Sigmoid colon (tissue), 7 donors: Measurements from ENCODE around the gene ST6GALNAC4. TPM values are rescaled to one million over a fixed set of nuclear protein-coding genes. Genes with fewer than 3 reads are reported as not detected.

Experiments
- DNase-seq: peaks from one replicate; pipeline ENCODE4 v3.0.0-alpha.2; 2019
- H3K27ac ChIP-seq, 4 donors: fragments of 200-600 bp; sonication (generic); one replicate each; pipeline ENCODE4 v1.5.1; 2016 to 2019; ENCODE audit warnings: mild to moderate bottlenecking in 1 of 4
- H3K27me3 ChIP-seq, 3 donors: fragments of 200-600 bp; sonication (generic); one replicate each; pipeline ENCODE4 v1.5.1; 2019; ENCODE audit warnings: mild to moderate bottlenecking in 1 of 3
- H3K36me3 ChIP-seq, 4 donors: fragments of 200-600 bp; sonication (generic); one replicate each; pipeline ENCODE4 v1.5.1; 2016 to 2019
- H3K4me1 ChIP-seq, 4 donors: fragments of 200-600 bp; sonication (generic); one replicate each; pipeline ENCODE4 v1.5.1; 2017 to 2019
- H3K4me3 ChIP-seq, 4 donors: fragments of 200-600 bp; sonication (generic); one replicate each; pipeline ENCODE4 v1.5.1; 2017 to 2019; ENCODE audit warnings: mild to moderate bottlenecking in 2 of 4, moderate library complexity in 1 of 4
- H3K9me3 ChIP-seq, 4 donors: fragments of 200-600 bp in 3 of 4; sonication (generic) in 3 of 4; one replicate each; pipeline versions ENCODE4 v1.5.1 to v1.6.1; 2013 to 2019
- EP300 ChIP-seq, 4 donors: sonication (generic); formaldehyde crosslinking; IDR thresholded peaks; one replicate each; pipeline ENCODE4 v1.6.1; 2017; ENCODE audit warnings: antibody characterized with exemption in 4 of 4
- POLR2A ChIP-seq, 2 donors: fragments of 450-650 bp; IDR thresholded peaks; one replicate each; pipeline ENCODE4 v1.6.1; 2016; ENCODE audit warnings: antibody characterized with exemption in 2 of 2, mild to moderate bottlenecking in 2 of 2, moderate library complexity in 2 of 2
- POLR2AphosphoS5 ChIP-seq, 4 donors: sonication (generic); formaldehyde crosslinking; IDR thresholded peaks; one replicate each; pipeline ENCODE4 v1.6.1; 2017; ENCODE audit warnings: antibody characterized with exemption in 4 of 4
- WGBS, 2 donors: extraction: QIAGEN DNeasy Blood & Tissue Kit; methylation state at CpG; one replicate each; pipeline ENCODE4 v1.1.7; 2013; 5-methylcytosine and 5-hydroxymethylcytosine counted together
- intact Hi-C: fragments of 100-400 bp; cut with DNase I; formaldehyde crosslinking; loops from one replicate; pipeline ENCODE4 v1.15.1; 2023
- polyA plus RNA-seq, 3 donors: library from polyadenylated mRNA; stranded (reverse); fragments of 200-250 nt; gene quantifications; one replicate each; pipeline ENCODE4 v1.2.3, GENCODE V29; 2013
- total RNA-seq, 4 donors: library from RNA; depleted of rRNA; stranded (reverse); fragments of >200 nt; gene quantifications; one replicate each; pipeline ENCODE4 v1.1.0, GENCODE V29; 2016
- TF ChIP-seq, protein P1 (sequence below), 4 experiments: fragments of 450-650 bp in 3 of 4; fragments of 200-600 bp in 1 of 4; IDR thresholded peaks; one replicate each; pipeline ENCODE4 v1.5.1; 2016 to 2019; ENCODE audit warnings: antibody characterized with exemption in 4 of 4, mild to moderate bottlenecking in 3 of 4, moderate library complexity in 2 of 4
- donor health status: healthy with polysubstance abuse.
- donor health status: Bipolar disorder and iron deficiency.
- donor health status: healthy.

Gene ST6GALNAC4
- total and polyA plus RNA-seq, 7 donors = 22.8 to 51.1 (median 27.0) TPM

DNA sequence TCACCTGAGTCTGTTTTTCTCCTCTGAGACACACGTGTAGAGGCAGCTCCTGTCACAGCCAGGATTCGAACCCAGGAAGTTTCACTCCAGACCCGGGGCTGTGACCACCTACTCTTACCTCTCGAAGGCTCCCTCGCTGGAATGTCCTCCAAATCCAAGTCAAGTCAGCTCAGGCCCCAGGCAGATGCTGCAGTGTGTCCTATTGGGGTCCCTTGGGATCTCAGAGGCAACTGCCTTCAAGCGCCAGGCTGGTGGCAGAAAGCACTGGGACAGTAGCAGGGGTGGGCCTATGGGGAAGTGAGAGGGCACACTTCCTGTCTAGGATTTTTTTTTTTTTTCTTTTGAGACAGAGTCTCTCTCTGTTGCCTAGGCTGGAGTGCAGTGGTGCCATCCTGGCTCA lies 762 bp upstream of the ST6GALNAC4 start:
- no peaks in the 10 kb centered on the region for H3K9me3 ChIP-seq
- H3K4me1 ChIP-seq = peaks cover 0 to 57% (median 52%) of the 10 kb centered on the region in 4 donors
- peak overlapping the region in 2 of 4 donors; percentile 64 to 68 for H3K4me3 ChIP-seq
- H3K27ac ChIP-seq = peak overlapping the region; percentile 72 to 81 (median 78)
- TF ChIP-seq EP300 (IDR thresholded peaks at IDR 0.05) (no peak), POLR2AphosphoS5 (IDR thresholded peaks at IDR 0.05) (no peak), POLR2A (IDR thresholded peaks at IDR 0.05) (no peak)
- TF ChIP-seq, protein P1, sequence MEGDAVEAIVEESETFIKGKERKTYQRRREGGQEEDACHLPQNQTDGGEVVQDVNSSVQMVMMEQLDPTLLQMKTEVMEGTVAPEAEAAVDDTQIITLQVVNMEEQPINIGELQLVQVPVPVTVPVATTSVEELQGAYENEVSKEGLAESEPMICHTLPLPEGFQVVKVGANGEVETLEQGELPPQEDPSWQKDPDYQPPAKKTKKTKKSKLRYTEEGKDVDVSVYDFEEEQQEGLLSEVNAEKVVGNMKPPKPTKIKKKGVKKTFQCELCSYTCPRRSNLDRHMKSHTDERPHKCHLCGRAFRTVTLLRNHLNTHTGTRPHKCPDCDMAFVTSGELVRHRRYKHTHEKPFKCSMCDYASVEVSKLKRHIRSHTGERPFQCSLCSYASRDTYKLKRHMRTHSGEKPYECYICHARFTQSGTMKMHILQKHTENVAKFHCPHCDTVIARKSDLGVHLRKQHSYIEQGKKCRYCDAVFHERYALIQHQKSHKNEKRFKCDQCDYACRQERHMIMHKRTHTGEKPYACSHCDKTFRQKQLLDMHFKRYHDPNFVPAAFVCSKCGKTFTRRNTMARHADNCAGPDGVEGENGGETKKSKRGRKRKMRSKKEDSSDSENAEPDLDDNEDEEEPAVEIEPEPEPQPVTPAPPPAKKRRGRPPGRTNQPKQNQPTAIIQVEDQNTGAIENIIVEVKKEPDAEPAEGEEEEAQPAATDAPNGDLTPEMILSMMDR (IDR thresholded peaks at IDR 0.05) = no peak
- no peaks in the 10 kb centered on the region for H3K27me3 ChIP-seq
- DNase-seq = no peak
- peaks cover 0 to 2% (median 0%) of the 10 kb centered on the region in 4 donors for H3K36me3 ChIP-seq
- 54 to 60% methylated on average over 6 of the region's 6 CpGs for WGBS, 2 donors
- intact Hi-C loops = loop anchor here (2.0 to 5.0 kb wide), 6 partner anchors 19 to 329 kb away; partner anchors contain the start of genes AK1, CDK9, FPGS and ST6GALNAC6

DNA sequence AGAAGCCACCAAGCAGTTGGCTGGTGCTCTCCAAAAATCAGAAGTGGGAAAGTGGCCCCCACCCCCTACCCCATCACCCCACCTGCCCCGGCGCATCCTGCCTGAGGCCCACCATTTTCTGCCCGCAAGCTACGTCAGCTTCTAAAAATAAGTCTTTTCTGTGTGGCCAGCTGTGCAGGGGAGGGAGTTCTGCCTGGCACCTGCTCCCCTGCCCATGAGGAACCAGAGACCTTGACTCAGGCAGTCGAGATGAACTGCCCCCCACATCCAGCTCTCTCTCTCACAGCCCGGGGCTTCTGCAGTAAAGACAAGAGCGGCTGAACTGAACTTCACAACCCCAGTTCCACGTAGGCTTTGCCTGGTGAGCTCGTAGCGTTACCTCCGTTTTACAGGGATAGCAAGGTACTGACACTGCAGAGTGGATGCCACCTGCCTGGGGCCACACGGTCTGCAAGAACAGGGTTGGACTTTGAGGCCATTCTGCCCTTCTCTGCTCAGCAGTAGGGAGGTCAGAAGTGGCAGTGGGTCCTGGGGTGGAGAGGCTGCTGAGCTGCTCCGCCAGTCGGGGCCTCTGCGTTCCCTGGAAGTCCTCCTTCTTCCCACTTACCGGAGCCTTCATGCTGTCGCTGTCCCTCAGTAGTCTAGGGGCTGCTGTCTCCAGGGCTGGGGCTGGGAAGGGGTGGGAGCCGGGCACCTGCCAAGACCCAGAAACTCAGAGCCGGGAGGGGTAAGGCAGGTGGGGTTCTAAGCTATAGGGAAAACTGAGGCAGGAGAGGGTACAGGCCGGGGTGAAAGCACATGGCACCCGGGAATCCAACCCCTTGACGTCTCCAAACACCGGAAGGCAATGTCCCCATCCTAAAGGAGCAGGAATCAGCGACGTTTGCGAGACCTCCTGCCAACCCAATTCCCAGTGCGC lies 781 bp downstream of the ST6GALNAC4 start:
- no peaks in the 10 kb centered on the region for H3K9me3 ChIP-seq
- H3K27ac ChIP-seq = peak overlapping the region; percentile 72 to 81 (median 78)
- peaks cover 0 to 17% (median 7%) of the 10 kb centered on the region in 4 donors for H3K36me3 ChIP-seq
- WGBS, 2 donors = 27 to 37% methylated on average over 27 of the region's 27 CpGs
- H3K27me3 ChIP-seq = no peaks in the 10 kb centered on the region
- intact Hi-C loops = loop anchor here (2.0 to 5.0 kb wide), 5 partner anchors 17 to 181 kb away; partner anchors contain the start of genes AK1, CDK9, FPGS and ST6GALNAC6
- TF ChIP-seq POLR2A (IDR thresholded peaks at IDR 0.05) = no peak
- H3K4me1 ChIP-seq = peaks cover 0 to 46% (median 44%) of the 10 kb centered on the region in 4 donors
- H3K4me3 ChIP-seq = peak overlapping the region; percentile 51 to 68 (median 66)
- no peak for DNase-seq

DNA sequence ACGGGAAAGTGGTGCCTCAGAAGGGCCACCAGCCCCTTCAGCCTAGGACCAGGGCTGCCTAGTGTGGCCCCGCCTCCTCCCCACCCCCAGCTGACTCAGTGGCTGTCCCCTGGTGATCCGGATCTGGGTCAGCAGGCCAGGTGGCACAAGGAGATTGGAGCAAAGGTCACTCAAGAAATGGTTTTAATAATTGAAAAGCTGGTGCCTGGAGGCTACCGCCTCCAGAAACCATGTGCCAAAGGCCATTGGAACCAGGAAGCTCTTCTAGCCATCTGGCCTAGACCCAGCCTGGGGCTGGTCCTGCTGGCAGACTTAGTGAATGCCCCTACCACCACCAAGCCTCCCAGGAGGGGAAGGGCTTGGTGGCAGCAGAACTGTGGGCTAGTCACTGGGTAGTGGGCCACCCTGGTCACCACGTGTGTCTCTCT lies 1.5 kb downstream of the ST6GALNAC4 start:
- WGBS, 2 donors = 44 to 65% methylated on average over 5 of the region's 5 CpGs
- intact Hi-C loops = loop anchor here (5.0 kb wide), 3 partner anchors 38 to 128 kb away; partner anchors contain the start of genes AK1, CDK9 and FPGS
- H3K9me3 ChIP-seq = no peaks in the 10 kb centered on the region
- TF ChIP-seq POLR2A (IDR thresholded peaks at IDR 0.05) = no peak
- TF ChIP-seq, protein P1 (IDR thresholded peaks at IDR 0.05) = no peak
- no peak for TF ChIP-seq POLR2AphosphoS5 (IDR thresholded peaks at IDR 0.05)
- no peak for TF ChIP-seq EP300 (IDR thresholded peaks at IDR 0.05)
- H3K4me3 ChIP-seq = no peak overlapping the region
- H3K27me3 ChIP-seq = no peaks in the 10 kb centered on the region
- H3K27ac ChIP-seq = peak overlapping the region in 1 of 4 donors; percentile 80
- peaks cover 0 to 24% (median 11%) of the 10 kb centered on the region in 4 donors for H3K36me3 ChIP-seq
- peaks cover 0 to 45% (median 43%) of the 10 kb centered on the region in 4 donors for H3K4me1 ChIP-seq
- no peak for DNase-seq

DNA sequence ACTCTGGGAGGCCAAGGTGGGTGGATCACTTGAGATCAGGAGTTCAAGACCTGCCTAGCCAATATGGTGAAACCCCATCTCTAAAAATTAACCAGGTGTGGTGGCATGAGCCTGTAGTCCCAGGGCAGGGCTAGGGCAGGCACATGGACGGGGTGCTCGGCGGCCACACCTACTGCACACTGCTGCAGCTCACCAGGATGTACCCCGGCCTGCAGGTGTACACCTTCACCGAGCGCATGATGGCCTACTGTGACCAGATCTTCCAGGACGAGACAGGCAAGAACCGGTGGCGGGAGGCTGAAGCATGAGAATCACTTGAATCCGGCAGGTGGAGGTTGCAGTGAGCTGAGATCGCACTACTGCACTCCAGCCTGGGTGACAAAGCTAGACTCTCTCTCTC lies 3.2 kb downstream of the ST6GALNAC4 start:
- intact Hi-C loops = no loop called here
- WGBS, 2 donors = 20 to 81% methylated on average over 11 of the region's 11 CpGs
- Histone ChIP-seq H3K36me3 (peaks cover 0 to 35% (median 16%) of the 10 kb centered on the region in 4 donors), H3K9me3 (no peaks in the 10 kb centered on the region), H3K4me3 (no peak overlapping the region), H3K4me1 (peaks cover 0 to 32% (median 31%) of the 10 kb centered on the region in 4 donors), H3K27me3 (no peaks in the 10 kb centered on the region), H3K27ac (no peak overlapping the region)
- DNase-seq = no peak
- TF ChIP-seq POLR2A (IDR thresholded peaks at IDR 0.05) (no peak), EP300 (IDR thresholded peaks at IDR 0.05) (no peak), POLR2AphosphoS5 (IDR thresholded peaks at IDR 0.05) (no peak)
- TF ChIP-seq, protein P1 (IDR thresholded peaks at IDR 0.05) = no peak

DNA sequence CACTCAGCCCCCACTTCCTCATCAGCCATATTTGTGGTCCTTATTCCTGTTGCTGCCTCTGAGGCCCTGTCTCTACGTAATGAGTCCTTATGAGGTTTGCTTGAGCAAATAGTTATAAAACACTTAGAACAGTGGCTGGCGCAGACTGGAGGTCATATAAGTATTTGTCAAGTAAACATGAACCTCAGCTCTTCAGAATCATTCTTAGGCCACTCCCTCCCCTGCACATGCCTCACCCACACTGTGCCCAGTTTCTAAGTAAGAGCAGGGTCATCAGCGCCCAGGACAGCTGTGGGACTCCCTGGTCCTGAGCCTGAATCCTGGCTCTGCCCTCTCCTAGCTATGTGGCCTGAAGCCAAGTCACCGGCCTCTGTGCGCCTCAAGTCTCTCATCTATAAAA lies 4.0 kb downstream of the ST6GALNAC4 start:
- no peaks in the 10 kb centered on the region for H3K9me3 ChIP-seq
- H3K4me3 ChIP-seq = no peak overlapping the region
- no peak overlapping the region for H3K27ac ChIP-seq
- peaks cover 0 to 28% (median 23%) of the 10 kb centered on the region in 4 donors for H3K4me1 ChIP-seq
- intact Hi-C loops = no loop called here
- peaks cover 0 to 43% (median 20%) of the 10 kb centered on the region in 4 donors for H3K36me3 ChIP-seq
- TF ChIP-seq POLR2AphosphoS5 (IDR thresholded peaks at IDR 0.05) (no peak), EP300 (IDR thresholded peaks at IDR 0.05) (no peak), POLR2A (IDR thresholded peaks at IDR 0.05) (no peak)
- TF ChIP-seq, protein P1 (IDR thresholded peaks at IDR 0.05) = no peak
- no peaks in the 10 kb centered on the region for H3K27me3 ChIP-seq
- DNase-seq = no peak
- 13 to 74% methylated on average over 5 of the region's 5 CpGs for WGBS, 2 donors
